Esophagus muscularis mucosa (tissue), 4 donors: Measurements from ENCODE around the gene PNMA1.

Source experiments
- CTCF ChIP-seq, 3 experiments: fragments of 200-600 bp in 2 of 3; fragments of 450-650 bp in 1 of 3; sonication (generic) in 2 of 3; IDR thresholded peaks; one replicate each; pipeline ENCODE4 v1.5.1; 2017 to 2019; ENCODE audit warnings: antibody characterized with exemption in 3 of 3, mild to moderate bottlenecking in 2 of 3, moderate library complexity in 1 of 3
- EP300 ChIP-seq: sonication (generic); formaldehyde crosslinking; IDR thresholded peaks from one replicate; pipeline ENCODE4 v1.6.1; 2017; ENCODE audit warnings: antibody characterized with exemption
- POLR2A ChIP-seq: fragments of 450-650 bp; IDR thresholded peaks from one replicate; pipeline ENCODE4 v1.6.1; 2017; ENCODE audit warnings: antibody characterized with exemption, moderate library complexity, mild to moderate bottlenecking, low read depth
- POLR2AphosphoS5 ChIP-seq, 2 donors: sonication (generic); formaldehyde crosslinking; IDR thresholded peaks; one replicate each; pipeline ENCODE4 v1.6.1; 2017; ENCODE audit warnings: antibody characterized with exemption in 2 of 2

GRCh38 chr14:73667854-73668253, 46.3 kb downstream of the PNMA1 start:
- TF ChIP-seq CTCF (IDR thresholded peaks at IDR 0.05): no peak
- no peak for TF ChIP-seq POLR2AphosphoS5 (IDR thresholded peaks at IDR 0.05)
- TF ChIP-seq POLR2A: no peak
- no peak for TF ChIP-seq EP300
